Loucy (cell line): ENCODE measurements around the gene EID2.

Source experiments
- H2AFZ ChIP-seq: fragments of 200-600 bp; sonication (generic); 2 replicates; pipeline ENCODE4 v1.6.0; 2016; ENCODE audit warnings: antibody characterized with exemption, mild to moderate bottlenecking, low read length, moderate library complexity
- H3F3A ChIP-seq: fragments of 200-600 bp; 2 replicates; pipeline ENCODE4 v1.6.0; 2016; ENCODE audit warnings: antibody characterized with exemption, low read depth, mild to moderate bottlenecking
- H3K27me3 ChIP-seq: fragments of 200-600 bp; sonication (generic); 2 replicates; pipeline ENCODE4 v1.6.1; 2014; ENCODE audit warnings: low read length, mild to moderate bottlenecking; ENCODE audit not compliant: insufficient read depth, poor library complexity, severe bottlenecking
- H3K36me3 ChIP-seq: fragments of 200-600 bp; sonication (generic); 2 replicates; pipeline ENCODE4 v1.6.1; 2016; ENCODE audit warnings: low read length; ENCODE audit not compliant: insufficient read depth
- H3K4me1 ChIP-seq: fragments of 200-600 bp; sonication (generic); 2 replicates; pipeline ENCODE4 v1.5.1; 2014; ENCODE audit warnings: low read length, mild to moderate bottlenecking; ENCODE audit not compliant: insufficient read depth, poor library complexity, severe bottlenecking
- H3K4me2 ChIP-seq: fragments of 200-600 bp; sonication (generic); 2 replicates; pipeline ENCODE4 v1.6.0; 2014; ENCODE audit warnings: antibody characterized with exemption, low read length, low read depth, mild to moderate bottlenecking; ENCODE audit not compliant: poor library complexity, severe bottlenecking
- H3K4me3 ChIP-seq: fragments of 200-600 bp; sonication (generic); 2 replicates; pipeline ENCODE4 v1.5.1; 2014; ENCODE audit warnings: low read length, mild to moderate bottlenecking, mixed read lengths; ENCODE audit not compliant: poor library complexity, severe bottlenecking
- H3K79me2 ChIP-seq: fragments of 200-600 bp; sonication (generic); 2 replicates; pipeline ENCODE4 v1.6.1; 2014; ENCODE audit warnings: low read length; ENCODE audit not compliant: insufficient read depth
- H3K9ac ChIP-seq: fragments of 200-600 bp; sonication (generic); 2 replicates; pipeline ENCODE4 v1.6.0; 2014; ENCODE audit warnings: mild to moderate bottlenecking, low read depth, low read length, moderate library complexity; ENCODE audit not compliant: poor library complexity, severe bottlenecking
- H3K9me2 ChIP-seq: fragments of 200-600 bp; sonication (generic); replicated peaks from 2 replicates; pipeline ENCODE4 v1.6.1; 2016; ENCODE audit warnings: low read depth, low read length, mixed read lengths
- H3K9me3 ChIP-seq: fragments of 200-600 bp; sonication (generic); 2 replicates; pipeline ENCODE4 v1.6.1; 2014; ENCODE audit warnings: mild to moderate bottlenecking, antibody characterized with exemption, low read length, low read depth; ENCODE audit not compliant: insufficient read depth
- H4K20me1 ChIP-seq: fragments of 200-600 bp; sonication (generic); 2 replicates; pipeline ENCODE4 v1.6.0; 2014; ENCODE audit warnings: antibody characterized with exemption, low read length, mild to moderate bottlenecking; ENCODE audit not compliant: insufficient read depth, poor library complexity, severe bottlenecking
- EZH2phosphoT487 ChIP-seq: fragments of 200-600 bp; IDR thresholded peaks from 2 replicates; pipeline ENCODE4 v1.6.1; 2018; ENCODE audit warnings: antibody characterized with exemption, mild to moderate bottlenecking, moderate library complexity, borderline replicate concordance
- TF ChIP-seq, protein P1 (sequence below): fragments of 200-600 bp; sonication (generic); conservative IDR thresholded peaks from 2 replicates; pipeline ENCODE4 v1.5.1; 2014; ENCODE audit warnings: mild to moderate bottlenecking, antibody characterized with exemption, low read length

The EID2 gene

DNA sequence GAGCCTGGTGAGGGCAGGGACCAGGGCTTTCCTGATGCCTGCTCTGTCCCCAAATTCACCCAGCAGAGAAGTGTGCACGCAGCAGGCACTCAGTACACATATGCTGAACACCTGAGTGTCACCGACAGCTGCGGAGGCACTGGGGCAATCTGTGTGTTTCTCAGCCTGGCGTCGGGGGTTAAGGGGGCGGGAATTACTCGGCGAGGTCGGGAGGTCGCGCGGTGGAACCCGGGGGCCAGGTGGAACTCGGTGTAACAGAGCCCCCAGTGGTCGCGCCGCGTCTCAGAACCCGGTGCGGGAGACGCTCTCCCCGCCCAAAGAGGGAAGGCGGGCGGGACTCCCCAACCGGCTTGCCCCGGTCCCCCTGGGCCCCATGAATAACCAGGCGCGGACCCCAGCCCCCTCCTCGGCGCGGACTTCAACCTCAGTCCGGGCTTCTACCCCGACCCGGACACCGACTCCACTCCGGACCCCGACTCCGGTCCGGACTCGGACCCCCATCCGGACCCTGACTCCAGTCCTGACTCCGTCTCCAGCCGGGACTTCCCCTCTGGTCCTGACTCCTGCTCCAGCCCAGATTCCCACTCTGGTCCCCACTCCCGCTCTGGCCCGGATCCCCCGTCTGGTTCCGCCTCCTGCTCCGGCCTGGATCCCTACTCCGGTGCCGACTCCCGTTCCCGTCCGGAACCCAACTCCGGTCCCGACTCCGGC is 25.0 kb downstream of the EID2 start, which contains the start of gene SELENOV:
Gene SELENOV (plus strand): TSS at position 300 of the 711 bp plus-strand sequence. CDS start 74 bp downstream, at position 374.
- no peak within 1 kb of the TSS for H2AFZ ChIP-seq
- no peaks in the 10 kb centered on the region for H3K9me3 ChIP-seq
- H4K20me1 ChIP-seq, result no peaks in the 10 kb centered on the region
- H3K27me3 ChIP-seq, result no peaks in the 10 kb centered on the region
- no peaks in the 10 kb centered on the region for H3K9me2 ChIP-seq
- H3K4me1 ChIP-seq, result no peaks in the 10 kb centered on the region
- no peak within 1 kb of the TSS for H3K4me2 ChIP-seq
- no peak within 1 kb of the TSS for H3K9ac ChIP-seq
- H3K79me2 ChIP-seq, result no peaks in the 10 kb centered on the region
- no peak within 1 kb of the TSS for H3K4me3 ChIP-seq
- H3F3A ChIP-seq, result no peaks in the 10 kb centered on the region
- H3K36me3 ChIP-seq, result no peaks in the 10 kb centered on the region
- TF ChIP-seq, protein P1, sequence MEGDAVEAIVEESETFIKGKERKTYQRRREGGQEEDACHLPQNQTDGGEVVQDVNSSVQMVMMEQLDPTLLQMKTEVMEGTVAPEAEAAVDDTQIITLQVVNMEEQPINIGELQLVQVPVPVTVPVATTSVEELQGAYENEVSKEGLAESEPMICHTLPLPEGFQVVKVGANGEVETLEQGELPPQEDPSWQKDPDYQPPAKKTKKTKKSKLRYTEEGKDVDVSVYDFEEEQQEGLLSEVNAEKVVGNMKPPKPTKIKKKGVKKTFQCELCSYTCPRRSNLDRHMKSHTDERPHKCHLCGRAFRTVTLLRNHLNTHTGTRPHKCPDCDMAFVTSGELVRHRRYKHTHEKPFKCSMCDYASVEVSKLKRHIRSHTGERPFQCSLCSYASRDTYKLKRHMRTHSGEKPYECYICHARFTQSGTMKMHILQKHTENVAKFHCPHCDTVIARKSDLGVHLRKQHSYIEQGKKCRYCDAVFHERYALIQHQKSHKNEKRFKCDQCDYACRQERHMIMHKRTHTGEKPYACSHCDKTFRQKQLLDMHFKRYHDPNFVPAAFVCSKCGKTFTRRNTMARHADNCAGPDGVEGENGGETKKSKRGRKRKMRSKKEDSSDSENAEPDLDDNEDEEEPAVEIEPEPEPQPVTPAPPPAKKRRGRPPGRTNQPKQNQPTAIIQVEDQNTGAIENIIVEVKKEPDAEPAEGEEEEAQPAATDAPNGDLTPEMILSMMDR, result no peak
- TF ChIP-seq EZH2phosphoT487, result no peak

GRCh38 chr19:39512988-39513387 is 27.0 kb downstream of the EID2 start:
- no peaks in the 10 kb centered on the region for H3K27me3 ChIP-seq
- no peaks in the 10 kb centered on the region for H3F3A ChIP-seq

GRCh38 chr19:39509233-39509632 is 30.7 kb downstream of the EID2 start:
- Histone ChIP-seq H3K9me2 (no peaks in the 10 kb centered on the region), H2AFZ (no peak overlapping the region), H3F3A (no peaks in the 10 kb centered on the region), H3K79me2 (no peaks in the 10 kb centered on the region), H3K9ac (no peak overlapping the region), H3K9me3 (no peaks in the 10 kb centered on the region), H4K20me1 (no peaks in the 10 kb centered on the region), H3K36me3 (no peaks in the 10 kb centered on the region), H3K27me3 (no peaks in the 10 kb centered on the region), H3K4me2 (no peak overlapping the region), H3K4me3 (no peak overlapping the region), H3K4me1 (no peaks in the 10 kb centered on the region)
- no peak for TF ChIP-seq EZH2phosphoT487
- TF ChIP-seq, protein P1, result no peak

More at GRCh38 chr19:39512988-39513387, 27.0 kb downstream of the EID2 start:
- TF ChIP-seq, protein P1, result no peak
- no peak for TF ChIP-seq EZH2phosphoT487
- Histone ChIP-seq H3K9me2 (no peaks in the 10 kb centered on the region), H3K9me3 (no peaks in the 10 kb centered on the region), H3K36me3 (no peaks in the 10 kb centered on the region), H4K20me1 (no peaks in the 10 kb centered on the region), H3K4me2 (no peak overlapping the region), H3K79me2 (no peaks in the 10 kb centered on the region), H3K4me1 (no peaks in the 10 kb centered on the region), H2AFZ (no peak overlapping the region), H3K9ac (no peak overlapping the region), H3K4me3 (no peak overlapping the region)
